Trophoblast cell (in vitro differentiated cells and primary cell): ENCODE data around the gene HRH1. TPM values are rescaled to one million over a fixed set of nuclear protein-coding genes. Genes with fewer than 3 reads are reported as not detected.
A peak's percentile ranks its signal among the peaks of the same experiment; 100 is the strongest.
"Not testable (repeated sequence)": the region's sequence is repeated elsewhere in the genome, so short reads cannot be mapped to it uniquely, and the experiment has no call there.

Source experiments
- DNase-seq, 2 donors: peaks; one replicate each; pipeline ENCODE4 v3.0.0-alpha.2; 2016
- H2AFZ ChIP-seq: 2 replicates; pipeline ENCODE4 v1.6.1; 2013; ENCODE audit warnings: low read length, moderate library complexity, mild to moderate bottlenecking; ENCODE audit not compliant: insufficient read depth, poor library complexity
- H2AK5ac ChIP-seq: 2 replicates; pipeline ENCODE4 v1.6.1; 2013; ENCODE audit warnings: mild to moderate bottlenecking, low read length
- H2BK120ac ChIP-seq: 2 replicates; pipeline ENCODE4 v1.6.1; 2013; ENCODE audit warnings: low read length, mild to moderate bottlenecking, moderate library complexity; ENCODE audit not compliant: insufficient read depth, poor library complexity
- H2BK12ac ChIP-seq: 2 replicates; pipeline ENCODE4 v1.6.1; 2013; ENCODE audit warnings: mild to moderate bottlenecking, low read length, moderate library complexity
- H2BK5ac ChIP-seq: 2 replicates; pipeline ENCODE4 v1.6.1; 2013; ENCODE audit warnings: low read length, low read depth, moderate library complexity, mild to moderate bottlenecking; ENCODE audit not compliant: poor library complexity
- H3K14ac ChIP-seq: 2 replicates; pipeline ENCODE4 v1.6.1; 2013; ENCODE audit warnings: mild to moderate bottlenecking, low read length
- H3K18ac ChIP-seq: 2 replicates; pipeline ENCODE4 v1.6.1; 2013; ENCODE audit warnings: mild to moderate bottlenecking, low read length
- H3K23ac ChIP-seq: 2 replicates; pipeline ENCODE4 v1.6.1; 2013; ENCODE audit warnings: low read length
- H3K27ac ChIP-seq: 2 replicates; pipeline ENCODE4 v1.5.1; 2013; ENCODE audit warnings: low read depth, mild to moderate bottlenecking, inconsistent platforms, low read length, moderate library complexity
- H3K27me3 ChIP-seq: 2 replicates; pipeline ENCODE4 v1.6.1; 2013; ENCODE audit warnings: inconsistent platforms, mild to moderate bottlenecking, low read length, moderate library complexity; ENCODE audit not compliant: insufficient read depth
- H3K36me3 ChIP-seq, 2 experiments: 1 replicate in 1 of 2; 2 replicates in 1 of 2; pipeline ENCODE4 v1.6.1; 2013; ENCODE audit warnings: low read length in 2 of 2, mild to moderate bottlenecking in 2 of 2, moderate library complexity in 1 of 2; ENCODE audit not compliant: insufficient read depth in 2 of 2, control insufficient read depth in 1 of 2
- H3K4ac ChIP-seq: 2 replicates; pipeline ENCODE4 v1.6.1; 2013; ENCODE audit warnings: low read depth, mild to moderate bottlenecking, low read length, moderate library complexity
- H3K4me1 ChIP-seq, 2 experiments: 1 replicate in 1 of 2; 2 replicates in 1 of 2; pipeline ENCODE4 v1.6.1; 2013; ENCODE audit warnings: low read length in 2 of 2, mild to moderate bottlenecking in 2 of 2, moderate library complexity in 1 of 2; ENCODE audit not compliant: insufficient read depth in 2 of 2, control insufficient read depth in 1 of 2
- H3K4me2 ChIP-seq: 2 replicates; pipeline ENCODE4 v1.6.1; 2013; ENCODE audit warnings: inconsistent platforms, mild to moderate bottlenecking, low read length, moderate library complexity
- H3K4me3 ChIP-seq: 2 replicates; pipeline ENCODE4 v1.5.1; 2013; ENCODE audit warnings: mild to moderate bottlenecking, low read depth, low read length, inconsistent platforms
- H3K79me1 ChIP-seq: one replicate; pipeline ENCODE4 v1.6.1; 2013; ENCODE audit warnings: low read length
- H3K79me2 ChIP-seq: 2 replicates; pipeline ENCODE4 v1.6.1; 2013; ENCODE audit warnings: low read length, mild to moderate bottlenecking; ENCODE audit not compliant: control insufficient read depth, insufficient read depth, poor library complexity
- H3K9ac ChIP-seq: 2 replicates; pipeline ENCODE4 v1.6.1; 2013; ENCODE audit warnings: mild to moderate bottlenecking, low read length
- H3K9me3 ChIP-seq: 2 replicates; pipeline ENCODE4 v1.6.1; 2013; ENCODE audit warnings: low read depth, mild to moderate bottlenecking, control low read depth, inconsistent platforms, low read length; ENCODE audit not compliant: insufficient read depth
- H4K12ac ChIP-seq: 2 replicates; pipeline ENCODE4 v1.6.1; 2013; ENCODE audit warnings: low read depth, mild to moderate bottlenecking, low read length, moderate library complexity
- H4K8ac ChIP-seq: 2 replicates; pipeline ENCODE4 v1.6.1; 2013; ENCODE audit warnings: low read depth, mild to moderate bottlenecking, low read length, moderate library complexity
- H4K91ac ChIP-seq: one replicate; pipeline ENCODE4 v1.6.1; 2013; ENCODE audit warnings: low read depth, mild to moderate bottlenecking, low read length, moderate library complexity
- WGBS: extraction: QIAGEN DNeasy Blood & Tissue Kit; methylation state at CpG from one replicate; pipeline ENCODE4 v1.1.7; 2013; ENCODE audit warnings: missing lambda C conversion rate; ENCODE audit not compliant: insufficient read length, insufficient coverage; ENCODE audit errors: extremely low coverage; 5-methylcytosine and 5-hydroxymethylcytosine counted together
- polyA plus RNA-seq: library from polyadenylated mRNA; stranded (reverse); fragments of 200-250 nt; gene quantifications from 2 replicates; pipeline ENCODE4 v1.2.3, GENCODE V29; 2013

HRH1 gene, protein sequence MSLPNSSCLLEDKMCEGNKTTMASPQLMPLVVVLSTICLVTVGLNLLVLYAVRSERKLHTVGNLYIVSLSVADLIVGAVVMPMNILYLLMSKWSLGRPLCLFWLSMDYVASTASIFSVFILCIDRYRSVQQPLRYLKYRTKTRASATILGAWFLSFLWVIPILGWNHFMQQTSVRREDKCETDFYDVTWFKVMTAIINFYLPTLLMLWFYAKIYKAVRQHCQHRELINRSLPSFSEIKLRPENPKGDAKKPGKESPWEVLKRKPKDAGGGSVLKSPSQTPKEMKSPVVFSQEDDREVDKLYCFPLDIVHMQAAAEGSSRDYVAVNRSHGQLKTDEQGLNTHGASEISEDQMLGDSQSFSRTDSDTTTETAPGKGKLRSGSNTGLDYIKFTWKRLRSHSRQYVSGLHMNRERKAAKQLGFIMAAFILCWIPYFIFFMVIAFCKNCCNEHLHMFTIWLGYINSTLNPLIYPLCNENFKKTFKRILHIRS
- polyA plus RNA-seq, result 0.81 and 0.97 TPM in 2 replicates

- H3K4me3 ChIP-seq, result peak within 1 kb of the TSS; percentile 63
- no peaks in the 10 kb centered on the region for H3K79me2 ChIP-seq
- no peak within 1 kb of the TSS for H3K14ac ChIP-seq
- H3K9me3 ChIP-seq, result peaks cover 2% of the 10 kb centered on the region
- no peak within 1 kb of the TSS for H2AFZ ChIP-seq
- no CpG with 5 or more reads among the region's 98 CpGs for WGBS
- H3K4me2 ChIP-seq, result peak within 1 kb of the TSS; percentile 70
- no peak within 1 kb of the TSS for H2AK5ac ChIP-seq
- no peak within 1 kb of the TSS for H2BK12ac ChIP-seq
- no peaks in the 10 kb centered on the region for H3K4me1 ChIP-seq
- H3K79me1 ChIP-seq, result no peaks in the 10 kb centered on the region
- H4K12ac ChIP-seq, result no peak within 1 kb of the TSS
- H3K4ac ChIP-seq, result no peak within 1 kb of the TSS
- no peak within 1 kb of the TSS for H3K9ac ChIP-seq
- H4K91ac ChIP-seq, result no peak within 1 kb of the TSS
- no peak within 1 kb of the TSS for H3K27ac ChIP-seq
- no peaks in the 10 kb centered on the region for H3K36me3 ChIP-seq
- no peak for DNase-seq
- H3K23ac ChIP-seq, result no peak within 1 kb of the TSS
- H4K8ac ChIP-seq, result no peak within 1 kb of the TSS
- peaks cover 30% of the 10 kb centered on the region for H3K27me3 ChIP-seq
- no peak within 1 kb of the TSS for H3K18ac ChIP-seq
- H2BK120ac ChIP-seq, result no peak within 1 kb of the TSS
- no peak within 1 kb of the TSS for H2BK5ac ChIP-seq
Observed at GRCh38 chr3:11154036-11154952, at the start of gene HRH1. Gene HRH1 (plus strand): TSS chr3:11154493. CDS start chr3:11259038, 104,545 bp downstream.

DNA sequence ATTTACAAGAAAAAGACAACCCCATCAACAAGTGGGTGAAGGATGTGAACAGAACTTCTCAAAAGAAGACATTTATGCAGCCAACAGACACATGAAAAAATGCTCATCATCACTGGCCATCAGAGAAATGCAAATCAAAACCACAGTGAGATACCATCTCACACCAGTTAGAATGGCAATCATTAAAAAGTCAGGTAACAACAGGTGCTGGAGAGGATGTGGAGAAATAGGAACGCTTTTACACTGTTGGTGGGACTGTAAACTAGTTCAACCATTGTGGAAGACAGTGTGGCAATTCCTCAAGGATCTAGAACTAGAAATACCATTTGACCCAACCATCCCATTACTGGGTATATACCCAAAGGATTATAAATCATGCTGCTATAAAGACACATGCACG lies 41.0 kb upstream of the HRH1 start:
- no CpG with 5 or more reads among the region's 2 CpGs for WGBS
- H3K9ac ChIP-seq, H2BK5ac ChIP-seq, H2AK5ac ChIP-seq, H3K9me3 ChIP-seq, H3K4ac ChIP-seq, H3K4me1 ChIP-seq, H3K36me3 ChIP-seq, H4K12ac ChIP-seq, H4K91ac ChIP-seq, H3K4me3 ChIP-seq, H4K8ac ChIP-seq, H3K18ac ChIP-seq, H2BK12ac ChIP-seq, H3K27me3 ChIP-seq, H2BK120ac ChIP-seq, H3K14ac ChIP-seq, H3K27ac ChIP-seq, H2AFZ ChIP-seq, H3K23ac ChIP-seq, H3K79me1 ChIP-seq, H3K79me2 ChIP-seq, DNase-seq, H3K4me2 ChIP-seq: not testable (repeated sequence)

DNA sequence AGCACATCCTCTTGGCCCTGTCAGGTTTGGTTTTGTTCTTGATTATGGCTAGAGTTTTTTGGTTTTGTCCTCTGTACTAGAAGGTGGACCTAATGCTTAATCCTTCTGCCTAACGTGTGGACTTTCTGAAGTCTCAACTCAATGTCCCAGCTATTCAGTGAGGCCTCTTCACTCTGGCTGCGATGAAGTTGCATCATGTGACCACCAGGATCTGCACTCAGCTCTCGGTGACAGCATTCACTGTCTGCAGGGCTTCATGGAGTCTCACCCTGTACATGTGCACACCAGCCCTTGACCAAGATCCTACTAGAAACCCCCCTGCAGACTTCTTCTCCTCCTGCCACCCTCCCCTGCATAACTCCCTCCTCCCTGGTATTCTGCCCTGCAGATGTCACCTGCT lies 38.7 kb upstream of the HRH1 start:
- H2AK5ac ChIP-seq, result no peak overlapping the region
- no peak overlapping the region for H4K12ac ChIP-seq
- WGBS, result no CpG with 5 or more reads among the region's 3 CpGs
- H2BK120ac ChIP-seq, result no peak overlapping the region
- DNase-seq, result no peak
- H3K14ac ChIP-seq, result no peak overlapping the region
- H3K27ac ChIP-seq, result no peak overlapping the region
- H3K79me1 ChIP-seq, result no peaks in the 10 kb centered on the region
- H3K18ac ChIP-seq, result no peak overlapping the region
- no peak overlapping the region for H2BK12ac ChIP-seq
- no peak overlapping the region for H3K4ac ChIP-seq
- no peaks in the 10 kb centered on the region for H3K79me2 ChIP-seq
- H2AFZ ChIP-seq, result no peak overlapping the region
- H3K9ac ChIP-seq, result no peak overlapping the region
- no peak overlapping the region for H4K91ac ChIP-seq
- no peak overlapping the region for H3K4me3 ChIP-seq
- peaks cover 1% of the 10 kb centered on the region for H3K9me3 ChIP-seq
- H3K4me2 ChIP-seq, result no peak overlapping the region
- peaks cover 4 to 5% of the 10 kb centered on the region in 2 experiments for H3K4me1 ChIP-seq
- H4K8ac ChIP-seq, result no peak overlapping the region
- no peak overlapping the region for H3K23ac ChIP-seq
- H3K27me3 ChIP-seq, result no peaks in the 10 kb centered on the region
- H3K36me3 ChIP-seq, result no peaks in the 10 kb centered on the region
- H2BK5ac ChIP-seq, result no peak overlapping the region

DNA sequence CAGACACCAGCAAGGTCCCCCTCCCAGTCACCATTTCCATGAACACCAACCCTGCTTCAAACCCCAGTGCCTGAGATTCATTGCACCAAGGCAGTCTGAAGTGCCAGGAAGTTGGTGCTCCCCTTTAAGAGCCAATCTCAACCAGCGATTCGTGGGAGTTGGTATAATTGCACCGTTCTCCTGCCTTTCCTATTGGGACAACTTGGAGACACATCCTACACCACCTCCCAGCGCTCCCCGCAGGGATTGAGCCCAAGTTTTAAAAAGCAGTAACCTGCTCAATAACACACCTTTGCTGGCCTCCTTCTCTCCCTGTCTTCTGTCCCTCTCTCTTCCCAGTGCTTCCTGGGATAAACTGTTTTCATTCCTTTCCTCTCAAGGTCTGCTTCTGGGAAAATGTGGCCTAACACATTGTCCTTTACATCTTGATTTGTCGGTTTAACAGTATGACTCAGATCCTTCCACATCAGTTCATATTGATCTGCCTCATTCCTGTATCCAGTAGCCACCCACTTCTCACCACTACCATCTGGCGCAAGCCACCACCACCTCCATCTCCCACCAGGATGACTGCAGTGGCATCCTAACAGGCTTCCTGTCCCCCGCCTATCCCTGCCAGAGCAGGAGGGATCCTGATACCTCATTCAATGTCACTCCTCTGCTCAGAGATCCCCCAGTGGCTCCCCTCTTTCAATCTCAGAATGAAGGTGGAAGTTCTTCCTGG lies 37.8 kb upstream of the HRH1 start:
- Histone ChIP-seq H3K4me1 (peaks cover 4 to 5% of the 10 kb centered on the region in 2 experiments), H3K23ac (no peak overlapping the region), H4K12ac (no peak overlapping the region), H3K4me3 (no peak overlapping the region), H2AFZ (no peak overlapping the region), H2BK12ac (no peak overlapping the region), H3K4me2 (no peak overlapping the region), H3K4ac (no peak overlapping the region), H3K14ac (no peak overlapping the region), H3K36me3 (no peaks in the 10 kb centered on the region), H4K8ac (no peak overlapping the region), H2BK120ac (no peak overlapping the region), H3K79me1 (no peaks in the 10 kb centered on the region), H3K9me3 (peaks cover 1% of the 10 kb centered on the region), H3K27ac (no peak overlapping the region), H3K9ac (no peak overlapping the region), H3K27me3 (no peaks in the 10 kb centered on the region), H2BK5ac (no peak overlapping the region), H3K79me2 (no peaks in the 10 kb centered on the region), H4K91ac (no peak overlapping the region), H2AK5ac (no peak overlapping the region), H3K18ac (no peak overlapping the region)
- DNase-seq, result no peak
- no CpG with 5 or more reads among the region's 8 CpGs for WGBS
